Thyroid gland (tissue), 4 donors: ENCODE measurements around the gene SLC50A1. TPM values are rescaled to one million over a fixed set of nuclear protein-coding genes. Genes with fewer than 3 reads are reported as not detected.

Experiments
- DNase-seq, 2 donors: peaks; one replicate each; pipeline ENCODE4 v3.0.0-alpha.2; 2019
- H3K27ac ChIP-seq, 3 donors: fragments of 200-600 bp; sonication (generic); 1 replicate in 2 of 3; 2 replicates in 1 of 3; pipeline ENCODE4 v1.5.1; 2016 to 2019; ENCODE audit warnings: mild to moderate bottlenecking in 1 of 3, moderate library complexity in 1 of 3
- H3K27me3 ChIP-seq: fragments of 200-600 bp; sonication (generic); one replicate; pipeline ENCODE4 v1.5.1; 2019
- H3K36me3 ChIP-seq, 2 donors: fragments of 200-600 bp; sonication (generic); one replicate each; pipeline ENCODE4 v1.5.1; 2016 to 2019
- H3K4me1 ChIP-seq, 2 donors: fragments of 200-600 bp; sonication (generic); one replicate each; pipeline ENCODE4 v1.5.1; 2017 to 2019
- H3K4me3 ChIP-seq, 3 donors: fragments of 200-600 bp; sonication (generic); replicated peaks in 1 of 3; 1 replicate in 2 of 3; 2 replicates in 1 of 3; pipeline ENCODE4 v1.5.1; 2016; ENCODE audit warnings: mild to moderate bottlenecking in 1 of 3
- H3K9me3 ChIP-seq: fragments of 200-600 bp; sonication (generic); one replicate; pipeline ENCODE4 v1.5.1; 2017
- CTCF ChIP-seq, 6 experiments: fragments of 200-600 bp in 3 of 6; fragments of 450-650 bp in 3 of 6; sonication (generic) in 3 of 6; IDR thresholded peaks; one replicate each; pipeline ENCODE4 v1.5.1; 2016 to 2019; ENCODE audit warnings: antibody characterized with exemption in 6 of 6, mild to moderate bottlenecking in 2 of 6, inconsistent platforms in 1 of 6, moderate library complexity in 1 of 6
- POLR2A ChIP-seq, 2 donors: fragments of 450-650 bp; IDR thresholded peaks; one replicate each; pipeline ENCODE4 v1.6.1; 2017; ENCODE audit warnings: antibody characterized with exemption in 2 of 2, mild to moderate bottlenecking in 2 of 2, moderate library complexity in 1 of 2
- WGBS, 2 donors: methylation state at CpG; one replicate each; pipeline ENCODE4 v1.1.5; 2017; 5-methylcytosine and 5-hydroxymethylcytosine counted together
- intact Hi-C: fragments of 100-400 bp; cut with DNase I; formaldehyde crosslinking; loops from one replicate; pipeline ENCODE4 v1.15.1; 2023
- total RNA-seq, 4 donors: library from RNA; depleted of rRNA; stranded (reverse); fragments of >200 nt; gene quantifications; one replicate each; pipeline ENCODE4 v1.2.3, GENCODE V29; 2016

The SLC50A1 gene
- total RNA-seq, 4 donors from 2014 or later = 30.9 to 42.2 (median 32.7) TPM

DNA sequence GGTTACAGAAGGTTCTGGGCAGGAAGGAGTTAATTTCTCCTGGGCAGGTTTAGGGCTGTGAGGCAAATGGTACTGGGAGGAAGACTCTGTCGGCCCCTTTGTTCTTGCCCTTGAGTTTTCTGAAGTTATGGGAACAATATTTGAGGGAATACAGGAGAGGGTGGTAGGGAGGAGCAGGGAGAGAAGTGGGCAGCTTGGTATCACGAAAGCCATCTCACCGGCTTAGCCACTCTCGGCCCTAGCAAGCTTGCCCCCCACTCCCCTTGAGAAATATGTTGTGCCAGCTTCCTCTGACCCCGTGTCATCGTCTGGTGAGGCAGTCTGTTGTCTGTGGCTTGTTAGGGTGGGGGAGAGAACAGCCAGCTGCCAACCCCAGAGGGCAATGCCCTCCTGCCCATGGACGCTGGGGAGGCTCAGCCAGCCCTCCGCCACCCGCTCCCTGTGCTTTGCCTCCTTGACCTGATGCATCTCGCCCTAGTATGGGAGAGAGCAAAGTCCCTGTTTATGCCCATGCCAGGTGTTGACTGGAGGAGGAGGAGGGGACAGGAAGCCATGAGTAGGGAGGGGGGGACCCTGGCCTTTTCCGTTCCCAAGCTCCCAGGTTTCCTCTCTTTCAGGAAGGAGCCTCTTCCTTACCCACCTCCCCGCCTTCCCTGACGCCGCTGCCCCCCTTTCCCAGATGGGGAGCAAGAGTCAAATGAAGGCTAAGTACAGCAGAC lies 6.7 kb upstream of the SLC50A1 start:
- H3K9me3 ChIP-seq = no peaks in the 10 kb centered on the region
- H3K27me3 ChIP-seq = no peaks in the 10 kb centered on the region
- H3K27ac ChIP-seq = peak overlapping the region; percentile 96 to 98 (median 98)
- intact Hi-C loops = loop anchor here (5.0 kb wide), 1 partner anchor 37 kb away; no protein-coding TSS in a partner anchor
- no peak for TF ChIP-seq CTCF (IDR thresholded peaks at IDR 0.05)
- peak in 1 of 2 donors; percentile 31 for TF ChIP-seq POLR2A (IDR thresholded peaks at IDR 0.05)
- WGBS, 2 donors = 14 to 15% methylated on average over 13 to 14 of the region's 14 CpGs
- peak; percentile 47 to 53 for DNase-seq
- peaks cover 25 to 27% of the 10 kb centered on the region in 2 donors for H3K36me3 ChIP-seq
- peak overlapping the region; percentile 67 to 94 (median 82) for H3K4me3 ChIP-seq
- H3K4me1 ChIP-seq = peaks cover 57 to 59% of the 10 kb centered on the region in 2 donors

DNA sequence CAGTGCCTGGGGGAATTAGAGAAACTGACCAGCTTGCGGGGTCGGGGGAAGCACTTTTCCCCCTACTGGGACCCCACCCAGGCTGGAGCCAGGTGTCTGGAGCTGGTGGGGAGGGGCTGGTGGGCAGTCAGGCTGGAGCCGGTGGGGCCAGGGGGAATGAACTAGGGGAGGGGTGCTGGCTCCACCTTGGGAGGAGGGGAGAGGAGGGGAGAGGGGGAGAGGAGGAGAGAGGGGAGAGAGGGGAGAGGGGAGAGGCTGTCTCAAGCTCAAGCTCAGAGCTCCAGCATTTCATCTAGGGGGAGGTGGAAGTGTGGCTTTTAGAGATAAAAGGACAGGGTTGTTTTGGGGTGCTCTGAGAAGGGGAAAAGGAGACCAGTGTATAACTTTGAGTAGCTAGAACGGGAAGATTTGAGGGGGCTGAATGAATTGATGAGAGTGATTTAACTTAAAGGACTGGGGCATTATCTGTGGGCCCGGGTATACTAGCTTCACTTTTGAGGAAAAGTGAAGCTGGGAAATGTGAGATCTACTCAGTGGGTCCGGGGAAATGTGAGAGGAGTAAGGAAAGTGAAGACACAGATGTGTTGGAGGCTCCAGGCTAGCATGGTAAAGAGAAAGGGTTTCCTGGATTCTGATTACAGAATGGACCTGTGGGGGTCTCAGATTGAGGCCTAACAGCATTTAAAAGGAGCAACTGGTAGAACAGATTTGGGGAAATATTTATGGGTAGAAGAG lies 5.2 kb upstream of the SLC50A1 start:
- no peak for DNase-seq
- TF ChIP-seq CTCF (IDR thresholded peaks at IDR 0.05) (no peak), POLR2A (IDR thresholded peaks at IDR 0.05) (no peak)
- Histone ChIP-seq H3K4me3 (peak overlapping the region; percentile 37 to 82 (median 50)), H3K9me3 (no peaks in the 10 kb centered on the region), H3K27ac (peak overlapping the region; percentile 96 to 98 (median 98)), H3K27me3 (no peaks in the 10 kb centered on the region), H3K36me3 (peaks cover 33 to 36% of the 10 kb centered on the region in 2 donors), H3K4me1 (peaks cover 70 to 71% of the 10 kb centered on the region in 2 donors)
- WGBS, 2 donors = 15 to 20% methylated on average over 5 to 6 of the region's 6 CpGs
- intact Hi-C loops = loop anchor here (5.0 kb wide), 1 partner anchor 37 kb away; no protein-coding TSS in a partner anchor

DNA sequence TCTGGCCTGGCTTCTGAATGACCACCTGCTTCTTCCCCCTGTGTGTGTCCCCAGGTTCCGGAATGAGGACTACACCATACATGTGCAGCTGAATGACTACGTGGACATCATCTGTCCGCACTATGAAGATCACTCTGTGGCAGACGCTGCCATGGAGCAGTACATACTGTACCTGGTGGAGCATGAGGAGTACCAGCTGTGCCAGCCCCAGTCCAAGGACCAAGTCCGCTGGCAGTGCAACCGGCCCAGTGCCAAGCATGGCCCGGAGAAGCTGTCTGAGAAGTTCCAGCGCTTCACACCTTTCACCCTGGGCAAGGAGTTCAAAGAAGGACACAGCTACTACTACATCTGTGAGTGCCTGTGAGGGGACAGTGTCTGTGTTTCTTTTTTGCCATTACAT lies 4.4 kb upstream of the SLC50A1 start:
- DNase-seq = peak; percentile 93 to 96
- peaks cover 33 to 36% of the 10 kb centered on the region in 2 donors for H3K36me3 ChIP-seq
- 40 to 62% methylated on average over 8 of the region's 8 CpGs for WGBS, 2 donors
- intact Hi-C loops = loop anchor here (5.0 kb wide), 1 partner anchor 36 kb away; no protein-coding TSS in a partner anchor
- peaks cover 61 to 62% of the 10 kb centered on the region in 2 donors for H3K4me1 ChIP-seq
- H3K9me3 ChIP-seq = no peaks in the 10 kb centered on the region
- peak overlapping the region in 1 of 3 donors; percentile 82 for H3K4me3 ChIP-seq
- no peak for TF ChIP-seq CTCF (IDR thresholded peaks at IDR 0.05)
- TF ChIP-seq POLR2A (IDR thresholded peaks at IDR 0.05) = peak in 1 of 2 donors; percentile 61
- H3K27me3 ChIP-seq = no peaks in the 10 kb centered on the region
- peak overlapping the region; percentile 96 to 98 (median 98) for H3K27ac ChIP-seq

GRCh38 chr1:155131856-155132255 lies 3.8 kb upstream of the SLC50A1 start:
- intact Hi-C loops = loop anchor here (5.0 kb wide), 1 partner anchor 35 kb away; no protein-coding TSS in a partner anchor
- Histone ChIP-seq H3K4me3 (no peak overlapping the region), H3K9me3 (no peaks in the 10 kb centered on the region), H3K36me3 (peaks cover 33 to 36% of the 10 kb centered on the region in 2 donors), H3K27me3 (no peaks in the 10 kb centered on the region), H3K27ac (peak overlapping the region; percentile 46 to 98 (median 96)), H3K4me1 (peaks cover 59 to 60% of the 10 kb centered on the region in 2 donors)
- DNase-seq = no peak
- WGBS, 2 donors = 56 to 60% methylated on average over 2 of the region's 2 CpGs
- TF ChIP-seq POLR2A (IDR thresholded peaks at IDR 0.05) = no peak
- TF ChIP-seq CTCF (IDR thresholded peaks at IDR 0.05) = no peak
